ENCODE measurements around the gene SCN2A. TPM values are rescaled to one million over a fixed set of nuclear protein-coding genes. Genes with fewer than 3 reads are reported as not detected.
A peak's percentile ranks its signal among the peaks of the same experiment; 100 is the strongest.

The SCN2A gene
- total RNA-seq, result under 1 TPM in 1 of 2 experiments, not detected in 1; 0.02 TPM

DNA sequence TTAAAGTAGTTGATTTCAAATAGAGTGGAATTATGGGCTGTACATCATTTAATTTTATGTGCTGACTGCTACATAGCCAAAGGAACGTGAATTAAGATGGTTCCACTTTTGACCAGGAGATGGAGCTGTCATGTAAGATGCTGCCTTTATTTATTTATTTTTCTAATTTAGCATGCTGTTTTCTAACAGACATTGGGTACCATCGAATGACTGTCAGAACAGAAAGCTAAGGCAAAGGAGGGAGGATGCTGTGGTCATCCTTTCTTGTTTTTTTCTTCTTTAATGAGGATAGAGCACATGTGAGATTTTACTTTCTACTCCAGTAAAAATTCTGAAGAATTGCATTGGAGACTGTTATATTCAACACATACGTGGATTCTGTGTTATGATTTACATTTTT, at the start of gene SCN2A:
SCN2A (plus strand) TSS at position 185 of the 400 bp plus-strand sequence. CDS start 56,410 bp downstream, outside the sequence.
- no peak within 1 kb of the TSS for H3K27ac Mint-ChIP-seq
- H3K4me3 Mint-ChIP-seq, result no peak within 1 kb of the TSS
- H3K9me3 Mint-ChIP-seq, result no peaks in the 10 kb centered on the region
- H3K36me3 Mint-ChIP-seq (ENCODE audit: low read depth), result no peaks in the 10 kb centered on the region
- no peaks in the 10 kb centered on the region for H3K4me1 Mint-ChIP-seq
- no peaks in the 10 kb centered on the region for H3K27me3 Mint-ChIP-seq
- CTCF ChIA-PET, result no interaction called here
- POLR2A ChIA-PET, result no interaction called here
- DNase-seq, result peak; percentile 8

DNA sequence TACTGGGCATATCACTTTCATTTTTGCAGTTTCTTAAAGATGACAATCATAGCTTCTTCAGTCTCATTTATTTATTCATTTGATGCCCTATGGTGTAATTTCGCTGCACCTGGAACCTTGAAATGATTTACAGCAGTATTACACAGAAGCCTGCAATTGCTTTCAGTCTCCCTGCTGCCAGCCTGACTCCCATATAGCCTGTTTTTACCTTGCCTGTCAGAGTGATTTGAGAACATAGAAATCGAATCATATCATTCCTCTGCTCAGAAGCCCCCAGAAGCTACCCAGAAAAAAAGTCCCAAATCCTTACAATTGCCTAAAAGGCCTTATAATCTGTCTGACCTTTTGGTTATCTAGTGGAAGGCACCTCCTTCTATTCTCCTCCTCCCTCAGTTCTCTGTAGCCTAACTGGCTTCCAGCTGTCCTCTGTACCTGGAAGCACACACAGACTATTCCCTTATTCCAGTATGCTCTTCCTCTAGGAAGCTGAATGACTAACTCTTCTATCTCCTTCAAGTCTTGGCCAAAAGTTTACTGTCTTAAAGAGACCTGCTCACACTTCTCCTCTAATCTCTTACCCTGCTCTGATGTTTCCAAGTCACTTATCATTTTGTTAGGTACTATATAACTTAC, 48.0 kb upstream of the SCN2A start:
- H3K9me3 Mint-ChIP-seq, result no peaks in the 10 kb centered on the region
- no peaks in the 10 kb centered on the region for H3K36me3 Mint-ChIP-seq (ENCODE audit: low read depth)
- ChIA-PET POLR2A (no interaction called here), CTCF (no interaction called here)
- H3K4me3 Mint-ChIP-seq, result no peak overlapping the region
- H3K4me1 Mint-ChIP-seq, result no peaks in the 10 kb centered on the region
- no peak overlapping the region for H3K27ac Mint-ChIP-seq
- peaks cover 3% of the 10 kb centered on the region for H3K27me3 Mint-ChIP-seq
- no peak for DNase-seq

DNA sequence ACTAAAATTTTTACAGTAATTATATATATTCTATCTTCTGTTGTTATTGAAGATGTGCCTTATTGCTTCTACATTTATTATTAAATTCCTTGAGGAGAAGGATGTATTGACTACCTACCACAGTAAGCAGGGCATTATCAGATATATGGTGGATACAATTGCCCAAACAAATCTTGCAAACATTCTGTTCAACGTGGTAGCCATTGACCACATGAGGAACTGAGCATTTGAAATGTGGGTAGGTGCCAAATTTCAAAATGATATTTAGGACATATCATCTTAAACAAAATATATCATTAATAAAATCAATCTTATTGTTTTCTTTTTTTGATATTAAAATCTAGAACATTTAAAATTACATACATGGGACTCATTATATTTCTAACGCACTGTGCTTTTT, 46.5 kb upstream of the SCN2A start:
- CTCF ChIA-PET, result no interaction called here
- POLR2A ChIA-PET, result no interaction called here
- Mint-ChIP-seq H3K9me3 (no peaks in the 10 kb centered on the region), H3K36me3 (ENCODE audit: low read depth) (no peaks in the 10 kb centered on the region), H3K27ac (no peak overlapping the region), H3K4me1 (no peaks in the 10 kb centered on the region), H3K4me3 (no peak overlapping the region), H3K27me3 (peaks cover 3% of the 10 kb centered on the region)
- DNase-seq, result no peak

DNA sequence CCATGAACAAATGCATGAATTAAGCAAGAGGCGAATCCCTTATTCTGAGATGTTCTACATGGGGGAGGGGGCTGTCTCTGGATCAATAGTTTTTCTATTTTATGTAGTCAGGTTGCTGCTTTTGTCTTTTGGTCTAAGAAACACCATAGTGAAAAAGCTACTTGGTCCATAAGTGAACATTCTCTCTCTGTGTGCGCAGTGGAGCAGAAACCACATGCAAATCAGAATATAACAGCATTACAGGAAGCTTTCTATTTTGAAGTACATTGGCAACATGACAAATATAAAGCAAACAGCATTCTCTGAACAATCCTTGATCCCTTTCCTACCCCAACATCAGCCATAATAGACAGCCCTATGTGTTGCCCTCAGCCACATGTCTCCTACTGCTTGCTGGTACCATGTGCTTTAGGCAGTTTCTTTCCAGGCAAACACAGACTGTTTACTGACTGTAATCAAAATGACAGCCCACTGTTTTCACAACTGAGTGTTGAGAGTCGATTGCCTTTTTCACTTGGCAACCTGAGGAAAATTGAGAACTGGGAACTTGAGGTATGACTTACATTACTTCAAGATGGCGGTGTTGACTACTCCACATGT, 45.9 kb upstream of the SCN2A start:
- H3K4me3 Mint-ChIP-seq, result no peak overlapping the region
- no peaks in the 10 kb centered on the region for H3K4me1 Mint-ChIP-seq
- H3K9me3 Mint-ChIP-seq, result no peaks in the 10 kb centered on the region
- no peaks in the 10 kb centered on the region for H3K36me3 Mint-ChIP-seq (ENCODE audit: low read depth)
- ChIA-PET POLR2A (no interaction called here), CTCF (no interaction called here)
- H3K27me3 Mint-ChIP-seq, result peaks cover 3% of the 10 kb centered on the region
- DNase-seq, result no peak
- H3K27ac Mint-ChIP-seq, result no peak overlapping the region

DNA sequence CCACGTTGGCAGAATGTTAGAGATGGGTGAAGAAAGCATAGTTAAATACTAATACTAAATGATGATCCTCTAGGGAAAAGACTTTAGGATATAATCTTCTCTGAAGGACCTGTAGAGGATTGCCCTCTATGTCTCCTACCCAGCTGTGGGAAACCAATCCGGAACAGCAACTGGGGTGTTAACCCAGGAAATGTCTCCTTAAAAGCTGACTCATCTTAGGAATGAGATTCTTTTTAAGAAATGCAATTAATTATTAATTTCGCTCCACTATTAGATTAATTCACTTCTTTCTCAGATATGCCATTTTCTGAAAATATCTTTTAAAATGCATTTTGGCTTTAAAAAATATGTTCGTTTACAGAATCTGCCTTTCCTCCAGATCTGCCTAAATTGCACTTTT, 42.8 kb upstream of the SCN2A start:
- no peak for DNase-seq
- H3K27me3 Mint-ChIP-seq, result no peaks in the 10 kb centered on the region
- H3K4me1 Mint-ChIP-seq, result no peaks in the 10 kb centered on the region
- POLR2A ChIA-PET, result no interaction called here
- no peaks in the 10 kb centered on the region for H3K9me3 Mint-ChIP-seq
- H3K27ac Mint-ChIP-seq, result no peak overlapping the region
- no peak overlapping the region for H3K4me3 Mint-ChIP-seq
- CTCF ChIA-PET, result no interaction called here
- H3K36me3 Mint-ChIP-seq (ENCODE audit: low read depth), result no peaks in the 10 kb centered on the region

DNA sequence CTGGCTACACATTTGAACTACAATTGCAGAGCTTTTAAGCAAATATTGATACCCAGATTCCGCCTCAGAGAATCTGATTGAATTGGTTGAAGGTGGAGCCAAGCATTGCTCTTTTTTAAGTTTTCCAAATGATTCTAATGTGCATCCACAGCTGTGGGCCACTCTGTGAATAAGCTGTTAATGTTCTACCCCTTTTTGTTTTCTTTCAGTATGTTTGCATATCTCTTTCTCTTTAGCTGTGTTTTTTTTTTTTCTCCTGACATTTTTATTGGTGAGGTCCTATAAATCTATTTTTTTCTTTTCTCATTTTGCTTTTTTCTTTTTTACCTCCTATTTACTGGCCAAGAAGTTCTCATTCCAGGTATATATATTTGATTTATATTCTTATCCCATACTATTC, 41.9 kb upstream of the SCN2A start:
- no peak overlapping the region for H3K4me3 Mint-ChIP-seq
- H3K36me3 Mint-ChIP-seq (ENCODE audit: low read depth), result no peaks in the 10 kb centered on the region
- no peaks in the 10 kb centered on the region for H3K4me1 Mint-ChIP-seq
- POLR2A ChIA-PET, result no interaction called here
- CTCF ChIA-PET, result no interaction called here
- DNase-seq, result no peak
- peaks cover 3% of the 10 kb centered on the region for H3K27me3 Mint-ChIP-seq
- no peaks in the 10 kb centered on the region for H3K9me3 Mint-ChIP-seq
- H3K27ac Mint-ChIP-seq, result no peak overlapping the region

DNA sequence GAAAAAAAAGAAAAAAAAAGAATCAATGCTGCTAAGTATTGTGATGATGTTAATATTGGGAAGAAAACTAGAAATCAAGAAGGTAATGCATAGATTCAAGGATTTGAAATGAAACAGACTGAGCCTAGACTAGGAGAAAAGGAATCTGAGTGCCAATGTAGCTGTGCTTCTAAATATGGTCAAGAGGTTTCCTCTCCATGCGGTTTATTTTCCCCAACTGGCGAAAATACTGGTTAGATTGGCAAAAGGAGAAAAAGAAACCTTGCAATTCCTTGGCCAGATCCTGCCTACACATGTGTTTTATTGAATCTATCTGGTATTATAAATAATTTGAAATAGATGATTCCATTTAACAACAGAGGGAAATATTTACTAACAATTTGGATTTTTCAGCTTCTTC, 41.0 kb upstream of the SCN2A start:
- Mint-ChIP-seq H3K27ac (no peak overlapping the region), H3K4me3 (no peak overlapping the region), H3K36me3 (ENCODE audit: low read depth) (no peaks in the 10 kb centered on the region), H3K4me1 (no peaks in the 10 kb centered on the region), H3K27me3 (peaks cover 5% of the 10 kb centered on the region), H3K9me3 (no peaks in the 10 kb centered on the region)
- CTCF ChIA-PET, result no interaction called here
- no peak for DNase-seq
- POLR2A ChIA-PET, result no interaction called here

DNA sequence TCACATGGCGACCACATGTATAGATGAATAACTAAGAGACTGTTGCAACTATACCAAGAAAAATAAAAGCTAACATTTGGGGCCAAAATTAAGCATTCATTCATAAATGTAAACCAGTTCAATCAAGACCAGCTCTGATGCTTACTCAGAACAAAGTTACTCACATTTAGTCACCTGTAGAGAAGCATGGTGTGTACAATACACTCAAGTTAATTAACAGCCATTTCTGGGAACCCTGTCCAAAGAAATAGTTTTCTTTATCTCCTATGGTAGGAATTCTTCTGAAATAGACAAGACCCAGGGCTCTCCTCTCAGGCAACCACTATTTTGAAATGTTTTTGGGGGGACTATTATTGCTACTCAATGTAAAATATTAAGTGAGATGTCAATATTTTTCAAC, 37.0 kb upstream of the SCN2A start:
- DNase-seq, result no peak
- ChIA-PET CTCF (no interaction called here), POLR2A (no interaction called here)
- H3K4me1 Mint-ChIP-seq, result peaks cover 3% of the 10 kb centered on the region
- H3K4me3 Mint-ChIP-seq, result no peak overlapping the region
- peaks cover 5% of the 10 kb centered on the region for H3K27me3 Mint-ChIP-seq
- no peaks in the 10 kb centered on the region for H3K9me3 Mint-ChIP-seq
- H3K27ac Mint-ChIP-seq, result no peak overlapping the region
- H3K36me3 Mint-ChIP-seq (ENCODE audit: low read depth), result no peaks in the 10 kb centered on the region

DNA sequence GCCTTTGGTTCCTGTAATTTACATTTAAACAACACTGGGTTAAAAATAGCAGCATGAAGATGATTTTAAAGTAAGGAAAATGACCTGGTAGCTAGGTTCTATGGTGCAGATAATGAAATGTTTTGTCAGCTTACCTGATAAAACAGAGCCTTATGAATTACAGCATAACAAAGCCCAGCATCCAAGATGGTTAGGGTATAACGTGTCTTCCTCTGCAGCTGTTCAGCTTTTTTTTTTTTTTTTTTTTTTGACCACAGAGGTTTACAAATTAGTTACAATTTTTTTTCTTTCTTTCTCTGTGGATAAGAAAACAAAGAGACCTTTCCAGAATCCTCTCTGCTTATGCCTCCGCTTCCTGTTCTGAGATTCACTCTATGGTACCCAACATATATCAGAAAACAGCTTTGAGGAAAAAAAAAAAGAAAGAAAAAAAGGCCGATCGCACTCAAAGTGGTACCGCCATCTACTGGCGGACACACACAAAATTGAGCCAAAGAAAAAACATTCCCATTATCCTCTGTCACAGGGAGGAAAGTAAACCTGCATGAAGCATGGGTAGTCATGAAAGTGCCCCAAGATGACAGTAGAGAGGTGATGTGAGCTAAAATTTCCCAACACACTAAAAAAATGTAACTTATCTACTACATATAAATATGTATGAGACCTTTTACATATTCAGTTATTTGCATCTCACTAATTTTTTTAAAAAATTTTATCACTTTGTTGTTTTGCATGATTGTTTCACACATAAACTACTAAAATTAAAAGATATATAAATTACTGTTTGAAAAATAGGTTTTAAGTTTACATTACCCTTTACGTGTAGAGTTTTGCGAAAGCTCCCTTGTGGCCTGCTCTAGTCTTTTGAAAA, 35.3 kb upstream of the SCN2A start, which contains the start of gene SCN3A:
SCN3A (minus strand) TSS at position 362 of the 871 bp plus-strand sequence. CDS start 27,656 bp downstream, outside the sequence.
- H3K27me3 Mint-ChIP-seq, result peaks cover 5% of the 10 kb centered on the region
- ChIA-PET POLR2A (no interaction called here), CTCF (interaction anchor here (0.6 to 0.7 kb wide), 2 partner anchors 12 to 768 kb away, joined by 3 to 4 read pairs; no protein-coding TSS in a partner anchor)
- H3K27ac Mint-ChIP-seq, result no peak within 1 kb of the TSS
- no peaks in the 10 kb centered on the region for H3K36me3 Mint-ChIP-seq (ENCODE audit: low read depth)
- no peak for DNase-seq
- H3K4me3 Mint-ChIP-seq, result no peak within 1 kb of the TSS
- peaks cover 3% of the 10 kb centered on the region for H3K4me1 Mint-ChIP-seq
- H3K9me3 Mint-ChIP-seq, result no peaks in the 10 kb centered on the region

DNA sequence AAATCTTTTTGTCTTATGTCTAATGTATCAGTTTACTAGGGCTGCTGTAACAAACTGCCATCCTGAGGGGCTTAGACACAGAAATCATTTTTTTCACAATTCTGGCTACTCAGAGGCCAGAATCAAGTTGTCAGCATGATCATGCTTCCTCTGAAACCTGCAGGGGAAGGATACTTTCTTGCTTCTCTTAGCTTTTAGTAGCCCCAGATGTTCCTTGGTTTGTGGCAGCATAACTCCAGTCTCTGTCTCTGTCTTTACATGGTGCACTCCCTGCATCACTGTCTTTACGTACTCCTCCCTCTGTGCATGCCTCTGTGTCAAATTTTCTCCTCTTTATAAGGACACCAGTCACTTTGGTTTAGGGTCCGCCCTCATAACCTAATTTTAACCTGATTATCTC, 33.3 kb upstream of the SCN2A start:
- Mint-ChIP-seq H3K4me3 (no peak overlapping the region), H3K36me3 (ENCODE audit: low read depth) (no peaks in the 10 kb centered on the region), H3K9me3 (no peaks in the 10 kb centered on the region), H3K27me3 (peaks cover 5% of the 10 kb centered on the region), H3K27ac (no peak overlapping the region), H3K4me1 (peaks cover 3% of the 10 kb centered on the region)
- POLR2A ChIA-PET, result interaction anchor here (0.6 kb wide), 1 partner anchor 452 kb away, joined by 5 read pairs; no protein-coding TSS in a partner anchor
- CTCF ChIA-PET, result no interaction called here
- no peak for DNase-seq

DNA sequence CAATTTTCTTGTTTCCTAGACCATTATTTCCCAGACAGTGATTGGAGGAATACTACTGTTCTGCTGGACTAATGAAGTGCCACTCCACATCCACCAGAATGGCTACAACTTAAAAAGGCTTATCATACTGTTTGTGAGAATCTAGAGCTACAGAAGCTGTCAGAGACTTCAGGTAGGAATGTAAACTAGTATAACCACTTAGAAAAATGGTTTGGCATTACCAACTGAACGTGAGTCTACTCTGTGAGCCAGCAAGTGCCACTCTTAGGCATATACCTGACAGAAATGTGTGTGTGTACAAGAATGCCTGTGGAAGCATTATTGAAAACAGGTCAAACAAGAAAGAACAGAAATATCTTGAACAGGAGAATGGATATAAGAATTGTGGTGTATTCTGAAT, 31.1 kb upstream of the SCN2A start:
- H3K27ac Mint-ChIP-seq, result no peak overlapping the region
- CTCF ChIA-PET, result no interaction called here
- H3K27me3 Mint-ChIP-seq, result no peaks in the 10 kb centered on the region
- no peaks in the 10 kb centered on the region for H3K9me3 Mint-ChIP-seq
- no peak for DNase-seq
- H3K36me3 Mint-ChIP-seq (ENCODE audit: low read depth), result no peaks in the 10 kb centered on the region
- no peak overlapping the region for H3K4me3 Mint-ChIP-seq
- POLR2A ChIA-PET, result no interaction called here
- H3K4me1 Mint-ChIP-seq, result peaks cover 3% of the 10 kb centered on the region

DNA sequence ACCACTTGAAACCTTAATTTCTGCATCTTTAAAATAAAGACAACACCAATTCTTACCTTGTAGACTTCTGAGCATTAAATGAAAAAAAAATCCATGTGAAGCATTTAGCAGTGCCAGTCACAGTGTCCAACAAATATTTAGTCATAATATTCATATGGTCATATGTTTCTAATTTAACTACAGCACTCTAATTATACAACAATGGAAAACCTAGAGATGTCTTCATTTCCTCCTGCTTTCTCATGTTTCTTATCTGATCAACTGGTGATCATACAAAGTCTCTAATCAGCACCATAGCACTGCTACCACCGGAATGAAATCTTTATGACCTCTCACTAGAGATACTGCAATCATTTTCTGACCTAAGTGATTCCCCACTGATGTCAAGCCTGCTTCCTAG, 25.1 kb upstream of the SCN2A start:
- POLR2A ChIA-PET, result no interaction called here
- no peaks in the 10 kb centered on the region for H3K4me1 Mint-ChIP-seq

DNA sequence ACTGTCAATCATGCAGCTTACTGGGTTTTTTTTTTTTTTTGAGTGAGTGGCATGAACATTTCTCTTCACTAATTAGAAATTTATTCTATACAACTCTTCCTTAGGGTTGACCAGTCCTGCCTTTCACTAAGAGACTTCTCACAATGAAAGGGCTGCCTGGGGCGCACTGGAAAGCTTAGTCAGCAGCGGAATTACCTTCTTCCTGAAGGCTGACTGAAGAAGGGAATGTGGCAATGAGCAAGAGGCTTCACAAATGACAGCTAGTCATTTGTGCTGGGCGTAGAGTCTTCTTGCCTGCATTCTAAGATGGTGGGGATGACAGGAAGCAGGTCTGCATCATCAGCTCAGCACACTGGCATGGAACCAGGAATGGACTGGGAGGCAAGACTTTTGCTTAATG, 19.7 kb upstream of the SCN2A start:
- CTCF ChIA-PET, result no interaction called here
- POLR2A ChIA-PET, result no interaction called here

More for the DNA sequence above, 25.1 kb upstream of the SCN2A start:
- no peak overlapping the region for H3K27ac Mint-ChIP-seq
- no peaks in the 10 kb centered on the region for H3K9me3 Mint-ChIP-seq
- no peaks in the 10 kb centered on the region for H3K27me3 Mint-ChIP-seq
- H3K4me3 Mint-ChIP-seq, result no peak overlapping the region
- DNase-seq, result no peak
- H3K36me3 Mint-ChIP-seq (ENCODE audit: low read depth), result no peaks in the 10 kb centered on the region
- CTCF ChIA-PET, result no interaction called here

More for the DNA sequence above, 19.7 kb upstream of the SCN2A start:
- no peaks in the 10 kb centered on the region for H3K4me1 Mint-ChIP-seq
- H3K4me3 Mint-ChIP-seq, result no peak overlapping the region
- no peaks in the 10 kb centered on the region for H3K9me3 Mint-ChIP-seq
- DNase-seq, result no peak
- H3K27me3 Mint-ChIP-seq, result no peaks in the 10 kb centered on the region
- H3K27ac Mint-ChIP-seq, result no peak overlapping the region
- H3K36me3 Mint-ChIP-seq (ENCODE audit: low read depth), result no peaks in the 10 kb centered on the region
